Mesothelial cell of epicardium (in vitro differentiated cells): ENCODE data around the gene CEP63. TPM values are rescaled to one million over a fixed set of nuclear protein-coding genes. Genes with fewer than 3 reads are reported as not detected.
A peak's percentile ranks its signal among the peaks of the same experiment; 100 is the strongest.

ENCODE experiments used
- DNase-seq, 2 experiments: peaks; one replicate each; pipeline ENCODE4 v3.0.0; 2021; ENCODE audit warnings: low spot score in 2 of 2; ENCODE audit not compliant: unreplicated experiment in 2 of 2
- H3K27ac Mint-ChIP-seq: 2 replicates; pipeline ENCODE4 v1.8.0; 2021; ENCODE audit warnings: mixed read lengths
- H3K27me3 Mint-ChIP-seq: 2 replicates; pipeline ENCODE4 v1.8.0; 2021; ENCODE audit warnings: low read depth, mixed read lengths
- H3K36me3 Mint-ChIP-seq: 2 replicates; pipeline ENCODE4 v1.8.0; 2021; ENCODE audit warnings: mixed read lengths
- H3K4me1 Mint-ChIP-seq: 2 replicates; pipeline ENCODE4 v1.8.0; 2021; ENCODE audit warnings: mixed read lengths
- H3K4me3 Mint-ChIP-seq: 2 replicates; pipeline ENCODE4 v1.8.0; 2021; ENCODE audit warnings: mild to moderate bottlenecking, moderate library complexity, mixed read lengths
- H3K9me3 Mint-ChIP-seq: 2 replicates; pipeline ENCODE4 v1.8.0; 2021; ENCODE audit warnings: mixed read lengths
- CTCF ChIP-seq: fragments of 200-600 bp; sonication (generic); IDR thresholded peaks from one replicate; pipeline ENCODE4 v1.5.0; 2021; ENCODE audit warnings: antibody characterized with exemption; ENCODE audit not compliant: unreplicated experiment
- total RNA-seq: library from RNA; stranded (reverse); gene quantifications from 3 replicates; pipeline ENCODE4 v1.2.1, GENCODE V29; 2021

Gene CEP63
- total RNA-seq, 1 donor from 2014 or later, result 22.5 TPM

- peak overlapping the region; percentile 98 for H3K27ac Mint-ChIP-seq
- TF ChIP-seq CTCF, result no peak
Observed at GRCh38 chr3:134462331-134462941, 23.4 kb upstream of the CEP63 start.

GRCh38 chr3:134463676-134464063, 22.2 kb upstream of the CEP63 start:
- peak overlapping the region; percentile 28 for H3K4me3 Mint-ChIP-seq
- TF ChIP-seq CTCF, result no peak
- peaks cover 73% of the 10 kb centered on the region for H3K4me1 Mint-ChIP-seq

More at GRCh38 chr3:134462331-134462941, 23.4 kb upstream of the CEP63 start:
- Mint-ChIP-seq H3K27me3 (no peaks in the 10 kb centered on the region), H3K4me3 (peak overlapping the region; percentile 14), H3K9me3 (no peaks in the 10 kb centered on the region), H3K36me3 (no peaks in the 10 kb centered on the region), H3K4me1 (peaks cover 80% of the 10 kb centered on the region)
- no peak for DNase-seq

GRCh38 chr3:134464064-134464688, 21.7 kb upstream of the CEP63 start:
- DNase-seq, result peak; percentile 70 to 89
- TF ChIP-seq CTCF, result no peak
- H3K36me3 Mint-ChIP-seq, result no peaks in the 10 kb centered on the region
- H3K27ac Mint-ChIP-seq, result peak overlapping the region; percentile 98
- H3K4me3 Mint-ChIP-seq, result peak overlapping the region; percentile 28
- no peaks in the 10 kb centered on the region for H3K9me3 Mint-ChIP-seq
- H3K4me1 Mint-ChIP-seq, result peaks cover 74% of the 10 kb centered on the region
- H3K27me3 Mint-ChIP-seq, result no peaks in the 10 kb centered on the region

More at GRCh38 chr3:134463676-134464063, 22.2 kb upstream of the CEP63 start:
- Mint-ChIP-seq H3K27ac (peak overlapping the region; percentile 98), H3K36me3 (no peaks in the 10 kb centered on the region), H3K27me3 (no peaks in the 10 kb centered on the region), H3K9me3 (no peaks in the 10 kb centered on the region)
- DNase-seq, result no peak

GRCh38 chr3:134464689-134465365, 21.0 kb upstream of the CEP63 start:
- no peaks in the 10 kb centered on the region for H3K9me3 Mint-ChIP-seq
- peak overlapping the region; percentile 28 for H3K4me3 Mint-ChIP-seq
- no peak for TF ChIP-seq CTCF
- no peaks in the 10 kb centered on the region for H3K36me3 Mint-ChIP-seq
- peak overlapping the region; percentile 98 for H3K27ac Mint-ChIP-seq
- peaks cover 68% of the 10 kb centered on the region for H3K4me1 Mint-ChIP-seq
- DNase-seq, result no peak
- H3K27me3 Mint-ChIP-seq, result no peaks in the 10 kb centered on the region

- no peak for DNase-seq
- peaks cover 60% of the 10 kb centered on the region for H3K4me1 Mint-ChIP-seq
Observed at GRCh38 chr3:134466331-134466730, 19.5 kb upstream of the CEP63 start.

More at GRCh38 chr3:134466331-134466730, 19.5 kb upstream of the CEP63 start:
- no peaks in the 10 kb centered on the region for H3K9me3 Mint-ChIP-seq
- no peaks in the 10 kb centered on the region for H3K27me3 Mint-ChIP-seq
- H3K4me3 Mint-ChIP-seq, result no peak overlapping the region
- TF ChIP-seq CTCF, result no peak
- no peaks in the 10 kb centered on the region for H3K36me3 Mint-ChIP-seq
- peak overlapping the region; percentile 89 for H3K27ac Mint-ChIP-seq
